HG03159 (cell line): ENCODE data around the gene ROBO2.
"Not testable (repeated sequence)": the region's sequence is repeated elsewhere in the genome, so short reads cannot be mapped to it uniquely, and the experiment has no call there.

Source experiments
- ATAC-seq: cut with Tn5 transposase; IDR thresholded peaks from one replicate; pipeline ENCODE4 v1.9.1; 2021; ENCODE audit warnings: mild to moderate bottlenecking, moderate library complexity; ENCODE audit not compliant: unreplicated experiment

The ROBO2 gene

GRCh38 chr3:77394046-77394445 lies 354.1 kb downstream of the ROBO2 start:
- no peak for ATAC-seq

- ATAC-seq, result no peak
Measured at GRCh38 chr3:77404871-77405270, 365.0 kb downstream of the ROBO2 start.

GRCh38 chr3:77407441-77407840 lies 367.5 kb downstream of the ROBO2 start:
- ATAC-seq, result no peak

- ATAC-seq, result not testable (repeated sequence)
Measured at GRCh38 chr3:77410334-77410733, 370.4 kb downstream of the ROBO2 start.

- ATAC-seq, result no peak
Measured at GRCh38 chr3:77411334-77411733, 371.4 kb downstream of the ROBO2 start.

GRCh38 chr3:77412021-77412438 lies 372.1 kb downstream of the ROBO2 start:
- no peak for ATAC-seq

GRCh38 chr3:77412584-77412983 lies 372.7 kb downstream of the ROBO2 start:
- no peak for ATAC-seq

- ATAC-seq, result no peak
Measured at GRCh38 chr3:77414881-77415280, 375.0 kb downstream of the ROBO2 start.

GRCh38 chr3:77420336-77420735 lies 380.4 kb downstream of the ROBO2 start:
- ATAC-seq, result no peak

GRCh38 chr3:77421916-77422315 lies 382.0 kb downstream of the ROBO2 start:
- no peak for ATAC-seq

GRCh38 chr3:77426531-77426930 lies 386.6 kb downstream of the ROBO2 start:
- ATAC-seq, result no peak

- no peak for ATAC-seq
Measured at GRCh38 chr3:77427528-77427927, 387.6 kb downstream of the ROBO2 start.

- no peak for ATAC-seq
Measured at GRCh38 chr3:77436908-77437307, 397.0 kb downstream of the ROBO2 start.

- no peak for ATAC-seq
Measured at GRCh38 chr3:77446084-77446483, 406.2 kb downstream of the ROBO2 start.

- ATAC-seq, result no peak
Measured at GRCh38 chr3:77446761-77447160, 406.9 kb downstream of the ROBO2 start.

GRCh38 chr3:77449459-77450350 lies 409.8 kb downstream of the ROBO2 start:
- ATAC-seq, result no peak

GRCh38 chr3:77456431-77456830 lies 416.5 kb downstream of the ROBO2 start:
- ATAC-seq, result no peak

GRCh38 chr3:77456906-77457305 lies 417.0 kb downstream of the ROBO2 start:
- no peak for ATAC-seq

- ATAC-seq, result no peak
Measured at GRCh38 chr3:77459926-77460325, 420.0 kb downstream of the ROBO2 start.

- ATAC-seq, result no peak
Measured at GRCh38 chr3:77460326-77460725, 420.4 kb downstream of the ROBO2 start.

GRCh38 chr3:77462951-77463350 lies 423.1 kb downstream of the ROBO2 start:
- ATAC-seq, result no peak

GRCh38 chr3:77464111-77464688 lies 424.3 kb downstream of the ROBO2 start:
- ATAC-seq, result no peak
